Lower leg skin (tissue), 3 donors: ENCODE results near the gene TMCC2.

Source experiments
- CTCF ChIP-seq, 3 donors: fragments of 450-650 bp; IDR thresholded peaks; one replicate each; pipeline ENCODE4 v1.5.1; 2016; ENCODE audit warnings: antibody characterized with exemption in 3 of 3, mild to moderate bottlenecking in 3 of 3, moderate library complexity in 2 of 3
- POLR2A ChIP-seq, 2 donors: fragments of 450-650 bp; IDR thresholded peaks; one replicate each; pipeline ENCODE4 v1.6.1; 2016 to 2017; ENCODE audit warnings: antibody characterized with exemption in 2 of 2, mild to moderate bottlenecking in 1 of 2, moderate library complexity in 1 of 2

GRCh38 chr1:205267306-205267902, 39.7 kb downstream of the TMCC2 start:
- TF ChIP-seq POLR2A (IDR thresholded peaks at IDR 0.05), result no peak
- no peak for TF ChIP-seq CTCF (IDR thresholded peaks at IDR 0.05)
